GM13977 (cell line): ENCODE measurements around the gene ELL2.

Source experiments
- DNase-seq: peaks from one replicate; pipeline ENCODE4 v3.0.0; 2012; ENCODE audit warnings: low spot score
- in situ Hi-C: fragments of 300-500 bp; cut with MboI; formaldehyde crosslinking; loops from one replicate; pipeline ENCODE4 v1.12.0; 2022; ENCODE audit warnings: low sequenced_read_pairs, low pct_unique_long_range_greater_than_20kb, mixed read lengths, inconsistent platforms; ENCODE audit not compliant: unreplicated experiment
- TF ChIP-seq, protein P1 (sequence below): IDR thresholded peaks from 2 replicates; pipeline ENCODE4 v1.5.1; 2012; ENCODE audit warnings: mild to moderate bottlenecking, control low read depth; ENCODE audit not compliant: insufficient read depth; ENCODE audit errors: extremely low read depth, missing control alignments

The ELL2 gene

GRCh38 chr5:95937607-95938152, 24.0 kb downstream of the ELL2 start:
- DNase-seq = no peak
- TF ChIP-seq, protein P1, sequence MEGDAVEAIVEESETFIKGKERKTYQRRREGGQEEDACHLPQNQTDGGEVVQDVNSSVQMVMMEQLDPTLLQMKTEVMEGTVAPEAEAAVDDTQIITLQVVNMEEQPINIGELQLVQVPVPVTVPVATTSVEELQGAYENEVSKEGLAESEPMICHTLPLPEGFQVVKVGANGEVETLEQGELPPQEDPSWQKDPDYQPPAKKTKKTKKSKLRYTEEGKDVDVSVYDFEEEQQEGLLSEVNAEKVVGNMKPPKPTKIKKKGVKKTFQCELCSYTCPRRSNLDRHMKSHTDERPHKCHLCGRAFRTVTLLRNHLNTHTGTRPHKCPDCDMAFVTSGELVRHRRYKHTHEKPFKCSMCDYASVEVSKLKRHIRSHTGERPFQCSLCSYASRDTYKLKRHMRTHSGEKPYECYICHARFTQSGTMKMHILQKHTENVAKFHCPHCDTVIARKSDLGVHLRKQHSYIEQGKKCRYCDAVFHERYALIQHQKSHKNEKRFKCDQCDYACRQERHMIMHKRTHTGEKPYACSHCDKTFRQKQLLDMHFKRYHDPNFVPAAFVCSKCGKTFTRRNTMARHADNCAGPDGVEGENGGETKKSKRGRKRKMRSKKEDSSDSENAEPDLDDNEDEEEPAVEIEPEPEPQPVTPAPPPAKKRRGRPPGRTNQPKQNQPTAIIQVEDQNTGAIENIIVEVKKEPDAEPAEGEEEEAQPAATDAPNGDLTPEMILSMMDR = no peak
- in situ Hi-C loops = no loop called here

DNA sequence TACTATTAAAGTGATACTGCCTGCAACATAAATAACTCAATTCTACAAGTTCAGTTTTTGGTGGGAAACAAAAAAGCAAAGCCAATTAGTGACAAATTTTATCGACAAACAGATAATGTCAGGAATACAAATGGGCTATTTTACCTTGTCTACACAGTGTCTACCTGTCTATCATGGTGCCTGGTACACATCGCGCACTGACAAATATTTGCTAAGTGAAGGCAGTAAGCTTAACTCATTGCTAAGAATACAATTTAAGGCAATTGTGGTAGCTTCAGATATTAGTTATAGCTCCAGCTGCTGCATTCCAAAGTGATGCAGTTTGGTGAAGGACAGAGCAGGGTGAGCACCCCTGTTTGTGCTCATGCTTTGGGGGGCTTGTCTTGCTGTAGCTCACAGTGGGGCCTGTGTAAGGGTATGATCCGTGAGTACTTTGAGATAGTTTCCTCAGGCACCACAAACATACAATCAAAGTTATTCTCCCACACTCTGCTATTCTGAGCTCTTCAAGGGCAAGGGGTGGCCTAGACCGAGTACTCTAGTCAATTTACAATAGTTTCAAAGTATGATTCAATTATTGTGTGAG, 24.7 kb downstream of the ELL2 start:
- TF ChIP-seq, protein P1 = no peak
- DNase-seq = no peak
- in situ Hi-C loops = no loop called here

DNA sequence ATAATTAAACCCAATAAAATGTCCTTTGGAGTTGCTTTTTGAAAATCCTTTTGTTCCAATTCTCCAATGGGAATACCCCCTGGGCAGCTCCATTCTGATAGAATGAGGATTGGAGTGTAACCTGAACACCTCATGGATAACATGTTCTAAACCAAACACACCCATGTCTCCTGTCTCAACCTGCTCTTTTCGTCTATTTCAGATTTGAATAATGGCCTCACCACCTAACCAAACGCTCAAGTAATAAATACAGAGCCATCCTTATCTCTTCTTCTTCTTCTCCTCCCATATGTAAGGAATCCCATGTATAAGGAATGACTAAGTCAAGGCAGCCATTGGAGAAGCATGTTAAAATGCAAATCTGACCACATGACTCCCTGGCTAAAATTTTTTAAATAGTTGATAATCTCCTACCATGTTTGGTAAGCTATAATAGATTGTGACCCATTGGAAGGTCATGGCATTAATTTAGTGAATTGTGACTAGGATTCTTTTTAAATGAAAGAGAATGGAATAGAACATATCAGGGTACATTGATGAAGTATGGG, 26.0 kb downstream of the ELL2 start:
- TF ChIP-seq, protein P1 = no peak
- in situ Hi-C loops = no loop called here
- DNase-seq = no peak

DNA sequence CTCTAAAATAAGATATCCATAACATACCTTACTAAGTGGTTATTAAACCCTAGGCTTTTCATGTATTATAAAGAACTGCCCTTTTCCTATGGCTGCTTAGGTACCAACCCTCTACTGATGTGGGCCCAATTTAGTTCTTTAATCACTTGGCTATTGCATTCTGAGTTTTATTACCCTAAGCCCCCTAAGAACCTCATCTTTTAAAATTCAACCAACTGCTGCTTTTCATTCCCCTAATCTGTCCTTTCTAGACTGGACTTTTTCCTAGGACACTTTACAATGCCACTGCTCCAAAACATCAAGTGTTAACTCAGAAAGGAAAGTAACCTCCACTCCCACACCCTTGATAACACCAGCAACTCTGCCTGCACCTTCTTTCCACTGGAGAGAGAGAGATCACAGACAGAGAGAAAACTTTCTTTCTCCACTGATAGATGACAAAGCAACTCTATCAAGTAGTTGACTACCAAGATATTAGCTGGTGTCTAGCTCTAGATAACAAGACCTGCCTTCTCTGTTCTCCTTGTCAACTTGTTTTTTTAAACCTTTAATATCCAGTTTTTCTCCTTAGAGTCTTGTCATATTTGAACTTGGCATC, 27.3 kb downstream of the ELL2 start:
- TF ChIP-seq, protein P1 = no peak
- in situ Hi-C loops = no loop called here
- DNase-seq = no peak

DNA sequence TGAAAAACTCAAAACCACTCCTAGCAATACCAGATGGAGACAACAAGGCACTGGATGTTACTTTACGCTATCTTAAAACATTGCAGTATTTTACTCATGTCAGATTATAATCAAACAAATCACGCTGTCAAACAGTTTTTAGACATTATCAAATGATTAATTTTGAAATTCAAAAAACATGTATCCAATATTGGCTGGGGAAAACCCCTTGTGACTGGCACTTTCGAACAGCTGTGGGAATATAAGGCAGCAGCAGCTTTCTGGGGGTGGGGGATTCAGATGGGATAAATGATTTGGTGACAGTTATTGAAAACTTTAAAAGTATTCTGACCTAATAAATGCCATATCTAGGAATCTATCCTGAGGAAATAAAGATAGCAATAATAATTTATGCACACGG, 28.7 kb downstream of the ELL2 start:
- in situ Hi-C loops = no loop called here
- TF ChIP-seq, protein P1 = no peak
- no peak for DNase-seq

GRCh38 chr5:95931079-95931833, 30.4 kb downstream of the ELL2 start:
- in situ Hi-C loops = no loop called here
- DNase-seq = no peak
- TF ChIP-seq, protein P1 = no peak
